AG09319 (cell line): Measurements from ENCODE around the gene NANOS2.

Experiments used
- DNase-seq: peaks from one replicate; pipeline ENCODE4 v3.0.0-alpha.2; 2010; ENCODE audit warnings: low read depth; ENCODE audit errors: extremely low read depth
- CTCF ChIP-seq: IDR thresholded peaks from 2 replicates; pipeline ENCODE4 v1.5.1; 2011; ENCODE audit warnings: low read depth, mild to moderate bottlenecking, inconsistent platforms, low read length, moderate library complexity

NANOS2 gene

GRCh38 chr19:45955905-45956608, 41.5 kb upstream of the NANOS2 start:
- TF ChIP-seq CTCF = no peak
- no peak for DNase-seq

GRCh38 chr19:45954156-45954555, 39.6 kb upstream of the NANOS2 start:
- TF ChIP-seq CTCF = no peak
- no peak for DNase-seq

GRCh38 chr19:45953676-45954075, 39.1 kb upstream of the NANOS2 start:
- DNase-seq = no peak
- TF ChIP-seq CTCF = no peak

GRCh38 chr19:45952686-45953505, 38.3 kb upstream of the NANOS2 start:
- DNase-seq = peak; percentile 8

GRCh38 chr19:45952341-45952685, 37.7 kb upstream of the NANOS2 start:
- DNase-seq = no peak
- no peak for TF ChIP-seq CTCF

More at GRCh38 chr19:45952686-45953505, 38.3 kb upstream of the NANOS2 start:
- no peak for TF ChIP-seq CTCF

- no peak for DNase-seq
- no peak for TF ChIP-seq CTCF
Measured at GRCh38 chr19:45947926-45948325, 33.3 kb upstream of the NANOS2 start.

GRCh38 chr19:45940515-45940805, 25.9 kb upstream of the NANOS2 start:
- TF ChIP-seq CTCF = no peak
- no peak for DNase-seq
